GM23248 (cell line): Measurements from ENCODE around the gene TMEM164. TPM values are rescaled to one million over a fixed set of nuclear protein-coding genes. Genes with fewer than 3 reads are reported as not detected.

Experiments used
- DNase-seq: peaks from one replicate; pipeline ENCODE4 v3.0.0-alpha.2; 2015
- H2AFZ ChIP-seq: fragments of 200-600 bp; sonication (generic); 2 replicates; pipeline ENCODE4 v1.6.1; 2016; ENCODE audit warnings: antibody characterized with exemption
- H3F3A ChIP-seq: fragments of 200-600 bp; sonication (generic); 2 replicates; pipeline ENCODE4 v1.6.1; 2016; ENCODE audit warnings: mild to moderate bottlenecking, antibody characterized with exemption, mixed run types; ENCODE audit not compliant: insufficient read depth
- H3K27ac ChIP-seq: fragments of 200-600 bp; sonication (generic); 2 replicates; pipeline ENCODE4 v1.5.1; 2016; ENCODE audit warnings: mild to moderate bottlenecking
- H3K27me3 ChIP-seq: fragments of 200-600 bp; sonication (generic); replicated peaks from 2 replicates; pipeline ENCODE4 v1.6.1; 2016; ENCODE audit warnings: mild to moderate bottlenecking; ENCODE audit not compliant: insufficient read depth
- H3K36me3 ChIP-seq: fragments of 200-600 bp; sonication (generic); 2 replicates; pipeline ENCODE4 v1.6.1; 2016; ENCODE audit warnings: low read depth, mild to moderate bottlenecking
- H3K4me1 ChIP-seq: fragments of 200-600 bp; sonication (generic); 2 replicates; pipeline ENCODE4 v1.6.1; 2016; ENCODE audit warnings: mild to moderate bottlenecking; ENCODE audit not compliant: insufficient read depth
- H3K4me2 ChIP-seq: fragments of 200-600 bp; sonication (generic); one replicate; pipeline ENCODE4 v1.6.1; 2016; ENCODE audit warnings: mild to moderate bottlenecking; ENCODE audit not compliant: unreplicated experiment
- H3K4me3 ChIP-seq: fragments of 200-600 bp; sonication (generic); 2 replicates; pipeline ENCODE4 v1.5.1; 2016; ENCODE audit warnings: mild to moderate bottlenecking
- H3K79me2 ChIP-seq: fragments of 200-600 bp; sonication (generic); 2 replicates; pipeline ENCODE4 v1.6.1; 2016; ENCODE audit warnings: mild to moderate bottlenecking; ENCODE audit not compliant: insufficient read depth
- H3K9ac ChIP-seq: fragments of 200-600 bp; sonication (generic); 2 replicates; pipeline ENCODE4 v1.6.1; 2016; ENCODE audit warnings: mild to moderate bottlenecking
- H3K9me2 ChIP-seq: fragments of 200-600 bp; sonication (generic); 2 replicates; pipeline ENCODE4 v1.6.1; 2016; ENCODE audit warnings: mixed run types, mild to moderate bottlenecking, moderate library complexity; ENCODE audit not compliant: insufficient read depth
- H3K9me3 ChIP-seq: fragments of 200-600 bp; sonication (generic); one replicate; pipeline ENCODE4 v1.6.1; 2017; ENCODE audit warnings: low read depth
- H4K20me1 ChIP-seq: fragments of 200-600 bp; sonication (generic); 2 replicates; pipeline ENCODE4 v1.6.0; 2016; ENCODE audit not compliant: insufficient read depth
- EZH2 ChIP-seq: fragments of 200-600 bp; sonication (generic); IDR thresholded peaks from 2 replicates; pipeline ENCODE4 v1.6.1; 2018; ENCODE audit warnings: antibody characterized with exemption, mild to moderate bottlenecking; ENCODE audit not compliant: insufficient read depth, poor library complexity, severe bottlenecking
- EZH2phosphoT487 ChIP-seq: fragments of 200-600 bp; sonication (generic); IDR thresholded peaks from 2 replicates; pipeline ENCODE4 v1.6.1; 2018; ENCODE audit warnings: antibody characterized with exemption, moderate library complexity, mild to moderate bottlenecking, low read depth; ENCODE audit not compliant: insufficient read depth
- WGBS, 2 experiments: methylation state at CpG; one replicate each; pipeline ENCODE4 v1.1.6; 2015 to 2017; ENCODE audit warnings: low lambda C conversion rate in 2 of 2, low coverage in 1 of 2; ENCODE audit errors: missing lambda C conversion rate in 2 of 2; 5-methylcytosine and 5-hydroxymethylcytosine counted together
- in situ Hi-C: fragments of 300-500 bp; cut with MboI; formaldehyde crosslinking; loops from 2 replicates; pipeline ENCODE4 v1.15.0; 2020
- polyA plus RNA-seq: library from polyadenylated mRNA; unstranded; fragments of >200 nt; fragmentation: Nextera tagmentation; extraction: Ambion mirVana; gene quantifications from 2 replicates; pipeline ENCODE4 v1.2.1, GENCODE V29; 2016
- total RNA-seq: library from RNA; depleted of rRNA; stranded (reverse); fragments of >200 nt; shearing (Covaris generic); gene quantifications from 2 replicates; pipeline ENCODE4 v1.2.3, GENCODE V29; 2014

TMEM164 gene
- total and polyA plus RNA-seq, 2 experiments from 2014 or later, result 1.4 to 9.1 TPM

GRCh38 chrX:110167952-110168451 is 165.1 kb downstream of the TMEM164 start:
- no peaks in the 10 kb centered on the region for H3F3A ChIP-seq
- no peak overlapping the region for H3K4me3 ChIP-seq
- H3K9me2 ChIP-seq, result no peaks in the 10 kb centered on the region
- DNase-seq, result peak; percentile 45
- H3K9ac ChIP-seq, result no peak overlapping the region
- 57 to 67% methylated on average over 5 to 6 of the region's 9 CpGs for WGBS, 2 experiments
- H3K4me2 ChIP-seq, result no peak overlapping the region
- H3K9me3 ChIP-seq, result no peaks in the 10 kb centered on the region
- H3K36me3 ChIP-seq, result no peaks in the 10 kb centered on the region
- no peaks in the 10 kb centered on the region for H4K20me1 ChIP-seq
- no peaks in the 10 kb centered on the region for H3K27me3 ChIP-seq
- TF ChIP-seq EZH2 (no peak), EZH2phosphoT487 (no peak)
- no peak overlapping the region for H2AFZ ChIP-seq
- in situ Hi-C loops, result loop anchor here (10.0 kb wide), 1 partner anchor 157 kb away; no protein-coding TSS in a partner anchor
- peak overlapping the region; percentile 79 for H3K27ac ChIP-seq
- H3K4me1 ChIP-seq, result peaks cover 9% of the 10 kb centered on the region
- H3K79me2 ChIP-seq, result no peaks in the 10 kb centered on the region

GRCh38 chrX:110168585-110168984 is 165.7 kb downstream of the TMEM164 start:
- no peaks in the 10 kb centered on the region for H3K27me3 ChIP-seq
- peak; percentile 84 for DNase-seq
- WGBS, 2 experiments, result 21 to 27% methylated on average over 4 of the region's 4 CpGs
- H3K9ac ChIP-seq, result no peak overlapping the region
- H3K4me3 ChIP-seq, result no peak overlapping the region
- no peaks in the 10 kb centered on the region for H3F3A ChIP-seq
- TF ChIP-seq EZH2 (no peak), EZH2phosphoT487 (no peak)
- no peaks in the 10 kb centered on the region for H4K20me1 ChIP-seq
- no peaks in the 10 kb centered on the region for H3K9me2 ChIP-seq
- H3K27ac ChIP-seq, result peak overlapping the region; percentile 79
- no peak overlapping the region for H3K4me2 ChIP-seq
- peaks cover 9% of the 10 kb centered on the region for H3K4me1 ChIP-seq
- H3K36me3 ChIP-seq, result no peaks in the 10 kb centered on the region
- H3K79me2 ChIP-seq, result no peaks in the 10 kb centered on the region
- in situ Hi-C loops, result loop anchor here (10.0 kb wide), 1 partner anchor 156 kb away; no protein-coding TSS in a partner anchor
- H2AFZ ChIP-seq, result no peak overlapping the region
- H3K9me3 ChIP-seq, result no peaks in the 10 kb centered on the region

- 100% methylated on average over 2 to 3 of the region's 3 CpGs for WGBS, 2 experiments
These were observed 167.1 kb downstream of the TMEM164 start for GRCh38 chrX:110170029-110170428.

GRCh38 chrX:110171442-110171841 is 168.5 kb downstream of the TMEM164 start:
- no peaks in the 10 kb centered on the region for H3K36me3 ChIP-seq
- H2AFZ ChIP-seq, result no peak overlapping the region
- H3K4me1 ChIP-seq, result peaks cover 9% of the 10 kb centered on the region
- no peaks in the 10 kb centered on the region for H4K20me1 ChIP-seq
- H3K9ac ChIP-seq, result no peak overlapping the region
- H3K27ac ChIP-seq, result no peak overlapping the region
- no peaks in the 10 kb centered on the region for H3K9me3 ChIP-seq
- no peak for DNase-seq
- H3K4me3 ChIP-seq, result no peak overlapping the region
- H3K9me2 ChIP-seq, result no peaks in the 10 kb centered on the region
- H3F3A ChIP-seq, result no peaks in the 10 kb centered on the region
- H3K79me2 ChIP-seq, result no peaks in the 10 kb centered on the region
- no peaks in the 10 kb centered on the region for H3K27me3 ChIP-seq
- 94 to 100% methylated on average over 5 of the region's 5 CpGs for WGBS, 2 experiments
- in situ Hi-C loops, result no loop called here
- H3K4me2 ChIP-seq, result no peak overlapping the region
- TF ChIP-seq EZH2phosphoT487 (no peak), EZH2 (no peak)

More at GRCh38 chrX:110170029-110170428, 167.1 kb downstream of the TMEM164 start:
- TF ChIP-seq EZH2 (no peak), EZH2phosphoT487 (no peak)
- peaks cover 9% of the 10 kb centered on the region for H3K4me1 ChIP-seq
- H3K79me2 ChIP-seq, result no peaks in the 10 kb centered on the region
- H3K9ac ChIP-seq, result no peak overlapping the region
- no peak for DNase-seq
- no peak overlapping the region for H3K4me2 ChIP-seq
- H3K27me3 ChIP-seq, result no peaks in the 10 kb centered on the region
- H4K20me1 ChIP-seq, result no peaks in the 10 kb centered on the region
- in situ Hi-C loops, result no loop called here
- H3K36me3 ChIP-seq, result no peaks in the 10 kb centered on the region
- no peak overlapping the region for H3K4me3 ChIP-seq
- no peaks in the 10 kb centered on the region for H3K9me2 ChIP-seq
- no peak overlapping the region for H3K27ac ChIP-seq
- H3F3A ChIP-seq, result no peaks in the 10 kb centered on the region
- H3K9me3 ChIP-seq, result no peaks in the 10 kb centered on the region
- H2AFZ ChIP-seq, result no peak overlapping the region

- DNase-seq, result no peak
- Histone ChIP-seq H3K27ac (no peak overlapping the region), H4K20me1 (no peaks in the 10 kb centered on the region), H3K79me2 (no peaks in the 10 kb centered on the region), H3K9ac (no peak overlapping the region), H3K36me3 (no peaks in the 10 kb centered on the region), H3K4me3 (no peak overlapping the region), H3K27me3 (no peaks in the 10 kb centered on the region), H3K4me2 (no peak overlapping the region), H2AFZ (no peak overlapping the region), H3K4me1 (peaks cover 9% of the 10 kb centered on the region), H3K9me3 (no peaks in the 10 kb centered on the region), H3F3A (no peaks in the 10 kb centered on the region), H3K9me2 (no peaks in the 10 kb centered on the region)
- in situ Hi-C loops, result no loop called here
- no peak for TF ChIP-seq EZH2phosphoT487
- no peak for TF ChIP-seq EZH2
- 98 to 99% methylated on average over 10 of the region's 10 CpGs for WGBS, 2 experiments
These were observed 169.3 kb downstream of the TMEM164 start for GRCh38 chrX:110172215-110172614.
